Mesenchymal stem cell (in vitro differentiated cells and primary cell): ENCODE data around the gene LYG1.

Experiments
- DNase-seq: peaks from one replicate; pipeline ENCODE4 v3.0.0-alpha.2; 2013
- H2AFZ ChIP-seq: one replicate; pipeline ENCODE4 v1.6.1; 2013; ENCODE audit warnings: low read depth, mild to moderate bottlenecking, control low read depth, inconsistent platforms, low read length, moderate library complexity
- H2AK5ac ChIP-seq: 2 replicates; pipeline ENCODE4 v1.6.1; 2013; ENCODE audit warnings: low read length, moderate library complexity, mild to moderate bottlenecking, inconsistent platforms; ENCODE audit not compliant: severe bottlenecking
- H2BK120ac ChIP-seq: one replicate; pipeline ENCODE4 v1.6.1; 2013; ENCODE audit warnings: low read depth, mild to moderate bottlenecking, inconsistent platforms, low read length, moderate library complexity
- H2BK12ac ChIP-seq, 2 experiments: one replicate each; pipeline ENCODE4 v1.6.1; 2013; ENCODE audit warnings: inconsistent platforms in 2 of 2, low read length in 2 of 2, mild to moderate bottlenecking in 2 of 2, moderate library complexity in 2 of 2, control low read depth in 1 of 2
- H2BK15ac ChIP-seq: one replicate; pipeline ENCODE4 v1.6.1; 2013; ENCODE audit warnings: mild to moderate bottlenecking, low read depth, inconsistent platforms; ENCODE audit not compliant: poor library complexity, severe bottlenecking
- H2BK5ac ChIP-seq: 2 replicates; pipeline ENCODE4 v1.6.1; 2013; ENCODE audit warnings: low read depth, mild to moderate bottlenecking, low read length, control low read depth, inconsistent platforms; ENCODE audit not compliant: poor library complexity, severe bottlenecking
- H3K14ac ChIP-seq, 2 experiments: one replicate each; pipeline ENCODE4 v1.6.1; 2013; ENCODE audit warnings: inconsistent platforms in 2 of 2, low read length in 2 of 2, control low read depth in 1 of 2, mild to moderate bottlenecking in 1 of 2, moderate library complexity in 1 of 2
- H3K18ac ChIP-seq, 2 experiments: one replicate each; pipeline ENCODE4 v1.6.1; 2013; ENCODE audit warnings: inconsistent platforms in 2 of 2, low read length in 2 of 2, control low read depth in 1 of 2, low read depth in 1 of 2, mild to moderate bottlenecking in 1 of 2
- H3K23ac ChIP-seq, 2 experiments: one replicate each; pipeline ENCODE4 v1.6.1; 2013; ENCODE audit warnings: inconsistent platforms in 2 of 2, low read length in 2 of 2, mild to moderate bottlenecking in 2 of 2, moderate library complexity in 2 of 2, control low read depth in 1 of 2
- H3K27ac ChIP-seq: 2 replicates; pipeline ENCODE4 v1.5.1; 2013; ENCODE audit warnings: mild to moderate bottlenecking, moderate library complexity, low read length, control low read depth, inconsistent platforms; ENCODE audit not compliant: poor library complexity, severe bottlenecking
- H3K27me3 ChIP-seq, 2 experiments: 2 replicates each; pipeline versions ENCODE4 v1.6.1 to v1.7.0; 2013; ENCODE audit warnings: low read length in 2 of 2, mild to moderate bottlenecking in 2 of 2, moderate library complexity in 2 of 2, control low read depth in 1 of 2, inconsistent platforms in 1 of 2; ENCODE audit not compliant: control insufficient read depth in 1 of 2, insufficient read depth in 1 of 2
- H3K36me3 ChIP-seq, 2 experiments: 2 replicates each; pipeline versions ENCODE4 v1.6.1 to v1.7.0; 2013; ENCODE audit warnings: low read length in 2 of 2, control low read depth in 1 of 2, inconsistent platforms in 1 of 2, low read depth in 1 of 2, mild to moderate bottlenecking in 1 of 2; ENCODE audit not compliant: insufficient read depth in 2 of 2, control insufficient read depth in 1 of 2
- H3K4ac ChIP-seq, 2 experiments: one replicate each; pipeline ENCODE4 v1.6.1; 2013; ENCODE audit warnings: inconsistent platforms in 2 of 2, low read length in 2 of 2, mild to moderate bottlenecking in 2 of 2, moderate library complexity in 2 of 2, control low read depth in 1 of 2, low read depth in 1 of 2
- H3K4me1 ChIP-seq: 2 replicates; pipeline ENCODE4 v1.6.1; 2013; ENCODE audit warnings: low read depth, low read length, control low read depth; ENCODE audit not compliant: control insufficient read depth, insufficient read depth
- H3K4me2 ChIP-seq: 2 replicates; pipeline ENCODE4 v1.6.1; 2013; ENCODE audit warnings: low read length, mild to moderate bottlenecking, inconsistent platforms; ENCODE audit not compliant: poor library complexity, severe bottlenecking
- H3K4me3 ChIP-seq, 2 experiments: 2 replicates each; pipeline versions ENCODE4 v1.5.1 to v1.7.0; 2013; ENCODE audit warnings: low read length in 2 of 2, mild to moderate bottlenecking in 2 of 2, control low read depth in 1 of 2, low read depth in 1 of 2; ENCODE audit not compliant: insufficient read depth in 1 of 2
- H3K79me1 ChIP-seq: replicated peaks from 2 replicates; pipeline ENCODE4 v1.6.1; 2013; ENCODE audit warnings: mild to moderate bottlenecking, control low read depth, low read length, inconsistent platforms; ENCODE audit not compliant: poor library complexity, severe bottlenecking
- H3K9ac ChIP-seq: 2 replicates; pipeline ENCODE4 v1.7.0; 2013; ENCODE audit warnings: mild to moderate bottlenecking, low read length, moderate library complexity
- H3K9me3 ChIP-seq: 2 replicates; pipeline ENCODE4 v1.7.0; 2013; ENCODE audit warnings: mild to moderate bottlenecking, low read length; ENCODE audit not compliant: control insufficient read depth
- H4K8ac ChIP-seq: one replicate; pipeline ENCODE4 v1.6.1; 2013; ENCODE audit warnings: inconsistent platforms, mild to moderate bottlenecking, low read length, moderate library complexity
- H4K91ac ChIP-seq: one replicate; pipeline ENCODE4 v1.6.1; 2013; ENCODE audit warnings: mild to moderate bottlenecking, low read length, inconsistent platforms
- WGBS: methylation state at CpG from one replicate; pipeline ENCODE4 v1.1.7; 2013; ENCODE audit warnings: mixed read lengths; 5-methylcytosine and 5-hydroxymethylcytosine counted together

The LYG1 gene

DNA sequence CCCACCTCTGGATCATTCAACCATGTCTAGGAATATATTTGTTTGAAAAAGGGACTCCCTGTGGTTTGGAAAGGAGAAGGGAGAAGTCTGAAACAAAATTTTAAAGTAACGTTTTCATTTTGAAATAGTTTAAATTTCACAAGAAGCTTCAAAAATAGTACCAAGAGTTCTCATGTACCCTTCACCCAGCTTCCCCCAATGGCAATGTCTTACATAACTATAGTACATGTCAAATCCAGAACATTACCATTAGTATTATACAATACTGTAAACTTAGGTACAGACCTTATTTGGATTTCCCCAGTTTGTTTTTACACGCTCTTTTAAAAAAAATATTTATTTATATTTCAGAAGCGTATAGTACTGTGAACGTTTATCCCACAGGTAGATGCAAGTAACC, 41.5 kb downstream of the LYG1 start:
- Histone ChIP-seq H2BK15ac (no peak overlapping the region), H3K4ac (no peak overlapping the region), H2BK5ac (no peak overlapping the region), H2BK120ac (no peak overlapping the region), H2AFZ (no peak overlapping the region), H3K27ac (no peak overlapping the region), H3K9ac (no peak overlapping the region), H3K23ac (no peak overlapping the region), H3K18ac (no peak overlapping the region), H4K8ac (no peak overlapping the region), H4K91ac (no peak overlapping the region), H2BK12ac (no peak overlapping the region), H3K27me3 (no peaks in the 10 kb centered on the region), H3K79me1 (no peaks in the 10 kb centered on the region), H3K4me1 (no peaks in the 10 kb centered on the region), H3K36me3 (no peaks in the 10 kb centered on the region), H2AK5ac (no peak overlapping the region), H3K9me3 (no peaks in the 10 kb centered on the region), H3K14ac (no peak overlapping the region), H3K4me2 (no peak overlapping the region), H3K4me3 (no peak overlapping the region)
- WGBS: 92% methylated on average over 2 of the region's 4 CpGs
- no peak for DNase-seq

DNA sequence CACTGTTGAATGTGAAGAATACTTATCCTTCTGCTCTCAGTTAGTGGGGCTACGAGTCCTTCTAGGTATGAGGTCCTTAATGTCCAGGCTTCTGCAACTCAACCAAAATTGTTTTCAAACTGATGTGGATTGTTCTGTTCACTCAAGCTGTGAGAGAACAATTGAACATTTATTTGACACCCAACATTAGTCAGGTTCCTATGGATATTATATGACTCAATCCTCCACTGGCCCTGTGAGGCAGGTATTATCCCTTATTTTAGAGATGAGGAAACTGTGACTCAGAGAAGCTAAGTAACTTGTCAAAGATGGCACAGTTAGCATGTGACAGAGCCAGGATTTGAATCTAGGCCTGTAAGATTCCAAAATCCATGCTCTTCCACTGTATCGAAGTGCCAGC, 44.3 kb downstream of the LYG1 start:
- Histone ChIP-seq H3K36me3 (no peaks in the 10 kb centered on the region), H2BK15ac (no peak overlapping the region), H2AFZ (no peak overlapping the region), H2AK5ac (no peak overlapping the region), H3K79me1 (no peaks in the 10 kb centered on the region), H3K4me3 (no peak overlapping the region), H2BK120ac (no peak overlapping the region), H2BK12ac (no peak overlapping the region), H4K91ac (no peak overlapping the region), H3K4me2 (no peak overlapping the region), H3K9me3 (no peaks in the 10 kb centered on the region), H3K27me3 (no peaks in the 10 kb centered on the region), H3K23ac (no peak overlapping the region), H3K4me1 (no peaks in the 10 kb centered on the region), H3K4ac (no peak overlapping the region), H3K9ac (no peak overlapping the region), H3K18ac (no peak overlapping the region), H3K14ac (no peak overlapping the region), H4K8ac (no peak overlapping the region), H3K27ac (no peak overlapping the region), H2BK5ac (no peak overlapping the region)
- no peak for DNase-seq
- WGBS: 89% methylated on average over 2 of the region's 2 CpGs

DNA sequence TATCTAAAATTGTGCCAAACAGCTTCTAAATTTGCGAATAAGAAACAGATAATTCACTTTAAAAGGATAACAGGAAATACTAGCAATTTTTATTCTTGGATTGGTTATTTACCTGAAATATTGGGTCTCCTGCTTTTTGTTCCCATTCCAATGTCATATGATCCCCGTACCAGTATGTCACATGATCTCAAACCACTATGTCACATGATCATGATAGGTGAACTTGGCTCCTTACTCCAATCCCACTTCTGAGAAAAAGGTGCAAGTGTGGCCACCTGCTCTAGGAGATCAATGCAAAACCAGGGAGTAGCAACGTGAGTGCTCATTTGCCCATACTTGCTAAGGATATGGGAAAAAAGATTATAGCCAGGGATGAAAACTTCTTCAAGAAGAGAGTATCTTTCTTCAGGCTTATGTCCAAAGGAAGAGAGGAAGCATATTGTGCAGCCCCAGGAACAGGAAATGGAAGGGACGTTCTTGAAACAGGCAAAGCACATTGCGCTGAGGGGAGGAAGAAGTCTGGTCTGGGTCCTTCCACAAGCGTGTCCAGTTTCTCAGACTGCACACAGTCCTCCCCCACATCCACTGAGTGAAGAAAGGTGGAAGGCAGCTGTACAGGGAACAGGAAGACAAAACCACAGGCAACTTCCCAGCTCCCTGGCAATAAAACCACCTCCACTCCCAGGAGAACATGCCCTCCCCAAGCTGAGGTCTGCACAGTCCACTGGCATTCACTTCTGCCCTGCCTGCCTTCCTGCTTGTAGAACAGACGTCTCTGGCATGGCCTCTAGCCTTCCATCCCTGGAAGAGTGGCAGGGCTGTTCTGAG, 45.3 kb downstream of the LYG1 start, which contains the start of gene LYG2:
Gene LYG2, minus strand, starts transcription at position 176 of the 828 bp plus-strand sequence. CDS start 1,406 bp downstream, outside the sequence.
- no peak within 1 kb of the TSS for H3K4me2 ChIP-seq
- DNase-seq: no peak
- H2BK5ac ChIP-seq: no peak within 1 kb of the TSS
- H3K4me3 ChIP-seq: no peak within 1 kb of the TSS
- H3K23ac ChIP-seq: no peak within 1 kb of the TSS
- no peak within 1 kb of the TSS for H3K4ac ChIP-seq
- no peak within 1 kb of the TSS for H4K8ac ChIP-seq
- no peak within 1 kb of the TSS for H3K18ac ChIP-seq
- no peak within 1 kb of the TSS for H2AFZ ChIP-seq
- no peaks in the 10 kb centered on the region for H3K36me3 ChIP-seq
- no peaks in the 10 kb centered on the region for H3K4me1 ChIP-seq
- H3K9ac ChIP-seq: no peak within 1 kb of the TSS
- no peak within 1 kb of the TSS for H2BK120ac ChIP-seq
- no peak within 1 kb of the TSS for H2BK15ac ChIP-seq
- no peak within 1 kb of the TSS for H3K27ac ChIP-seq
- no peaks in the 10 kb centered on the region for H3K27me3 ChIP-seq
- 86% methylated on average over 5 of the region's 7 CpGs for WGBS
- no peak within 1 kb of the TSS for H2AK5ac ChIP-seq
- H3K14ac ChIP-seq: no peak within 1 kb of the TSS
- H4K91ac ChIP-seq: no peak within 1 kb of the TSS
- no peaks in the 10 kb centered on the region for H3K9me3 ChIP-seq
- no peaks in the 10 kb centered on the region for H3K79me1 ChIP-seq
- no peak within 1 kb of the TSS for H2BK12ac ChIP-seq

DNA sequence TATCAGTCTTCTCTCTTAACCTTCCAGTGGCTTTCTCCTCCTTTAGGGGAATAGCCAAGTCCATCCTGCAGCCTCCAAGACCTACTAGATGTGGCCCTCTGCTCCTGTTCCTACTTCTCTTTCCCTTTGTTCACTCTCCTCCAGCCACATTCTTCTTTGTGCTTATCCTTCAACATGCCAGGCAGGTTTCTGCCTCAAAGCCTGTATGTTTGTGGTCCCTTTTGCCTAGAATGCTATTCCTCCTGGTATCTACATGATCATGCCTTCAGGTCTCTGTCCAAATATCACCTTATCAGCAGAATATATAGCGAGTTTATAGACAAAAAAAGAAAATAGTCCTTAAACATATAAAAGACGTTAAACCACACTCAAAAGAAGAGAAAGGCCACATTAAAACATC, 51.0 kb downstream of the LYG1 start:
- WGBS: 78% methylated on average over 2 of the region's 2 CpGs
- no peak overlapping the region for H3K9ac ChIP-seq

More for the DNA sequence above, 51.0 kb downstream of the LYG1 start:
- H3K79me1 ChIP-seq: no peaks in the 10 kb centered on the region
- H2BK15ac ChIP-seq: no peak overlapping the region
- no peak overlapping the region for H2BK5ac ChIP-seq
- no peak overlapping the region for H2BK120ac ChIP-seq
- H3K4me3 ChIP-seq: no peak overlapping the region
- H4K8ac ChIP-seq: no peak overlapping the region
- no peak for DNase-seq
- no peak overlapping the region for H4K91ac ChIP-seq
- H2AFZ ChIP-seq: no peak overlapping the region
- H3K18ac ChIP-seq: no peak overlapping the region
- no peak overlapping the region for H3K14ac ChIP-seq
- no peaks in the 10 kb centered on the region for H3K27me3 ChIP-seq
- no peak overlapping the region for H2BK12ac ChIP-seq
- no peak overlapping the region for H3K27ac ChIP-seq
- H3K4me2 ChIP-seq: no peak overlapping the region
- H3K4ac ChIP-seq: no peak overlapping the region
- peaks cover 0 to 3% of the 10 kb centered on the region in 2 experiments for H3K36me3 ChIP-seq
- H3K9me3 ChIP-seq: no peaks in the 10 kb centered on the region
- H3K4me1 ChIP-seq: no peaks in the 10 kb centered on the region
- H3K23ac ChIP-seq: no peak overlapping the region
- no peak overlapping the region for H2AK5ac ChIP-seq
